HepG2 (cell line): ENCODE data around the gene CPNE1. TPM values are rescaled to one million over a fixed set of nuclear protein-coding genes. Genes with fewer than 3 reads are reported as not detected.
A peak's percentile ranks its signal among the peaks of the same experiment; 100 is the strongest.

ENCODE experiments used
- ATAC-seq: fragments of 200-7000 bp; cut with Tn5 transposase; 3 replicates; pipeline ENCODE4 v1.9.1; 2020; ENCODE audit warnings: mild to moderate bottlenecking, moderate library complexity
- BruUV-seq: library from RNA; stranded (reverse); fragments of 400-500 nt; replicated peaks from 2 replicates; lab custom pipeline; 2021; lab: Mats Ljungman, UMichigan
- CTCF ChIA-PET: fragments of 300-600 bp; formaldehyde crosslinking; extraction: SDS; loops from one replicate; lab custom pipeline; 2021; ENCODE audit warnings: low total read pairs, inconsistent platforms, low intra/inter-chr PET ratio; lab: Yijun Ruan, JAX
- POLR2A ChIA-PET: fragments of 350-600 bp; sonication (Branson Sonifier 250); formaldehyde crosslinking; loops from one replicate; lab custom pipeline; 2020; ENCODE audit warnings: antibody characterized with exemption, inconsistent platforms; lab: Yijun Ruan, JAX
- DNase-seq: peaks from one replicate; pipeline ENCODE4 v3.0.0-alpha.2; 2015; ENCODE audit warnings: low spot score
- FAIRE-seq: peaks from 3 replicates; lab custom pipeline; 2011; peaks lifted over from hg19 to GRCh38; lab: Jason Lieb, UNC
- H2AFZ ChIP-seq: one replicate; pipeline ENCODE4 v1.6.1; 2011; ENCODE audit warnings: low read length, inconsistent platforms
- H3K27ac ChIP-seq: fragments of 300-600 bp; 3 replicates; pipeline ENCODE4 v1.8.0; 2011; ENCODE audit warnings: mixed run types, mild to moderate bottlenecking, mixed read lengths, low read length, inconsistent platforms; ENCODE audit not compliant: insufficient read depth; ENCODE audit errors: extremely low read length
- H3K27me3 ChIP-seq, 2 experiments: fragments of 200-600 bp in 1 of 2; 2 replicates in 1 of 2; 3 replicates in 1 of 2; pipeline versions ENCODE4 v1.6.0 to v1.8.0; 2011; ENCODE audit warnings: low read length in 2 of 2, mild to moderate bottlenecking in 2 of 2, moderate library complexity in 2 of 2, inconsistent platforms in 1 of 2; ENCODE audit not compliant: insufficient read depth in 2 of 2, control insufficient read depth in 1 of 2
- H3K36me3 ChIP-seq, 2 experiments: fragments of 200-600 bp in 1 of 2; replicated peaks in 1 of 2; 2 replicates in 1 of 2; 3 replicates in 1 of 2; pipeline versions ENCODE4 v1.5.1 to v1.8.0; 2011; ENCODE audit warnings: low read length in 2 of 2, inconsistent platforms in 1 of 2; ENCODE audit not compliant: insufficient read depth in 2 of 2, control insufficient read depth in 1 of 2
- H3K4me1 ChIP-seq: 2 replicates; pipeline ENCODE4 v1.5.1; 2012; ENCODE audit warnings: low read length, inconsistent platforms; ENCODE audit not compliant: insufficient read depth
- H3K4me2 ChIP-seq: 2 replicates; pipeline ENCODE4 v1.6.0; 2011; ENCODE audit warnings: low read depth, low read length, inconsistent platforms
- H3K4me3 ChIP-seq, 3 experiments: fragments of 200-600 bp in 1 of 3; sonication (generic), shearing (Covaris generic) in 1 of 3; replicated peaks in 1 of 3; 2 replicates each; pipeline ENCODE4 v1.5.1; 2011 to 2016; ENCODE audit warnings: low read length in 3 of 3, inconsistent platforms in 2 of 3, low read depth in 2 of 3, mild to moderate bottlenecking in 2 of 3, control low read depth in 1 of 3, mixed read lengths in 1 of 3; ENCODE audit not compliant: insufficient read depth in 1 of 3
- H3K79me2 ChIP-seq: one replicate; pipeline ENCODE4 v1.6.1; 2011; ENCODE audit warnings: low read length, inconsistent platforms; ENCODE audit not compliant: insufficient read depth
- H3K9ac ChIP-seq: 2 replicates; pipeline ENCODE4 v1.6.0; 2011; ENCODE audit warnings: mild to moderate bottlenecking, low read depth, low read length, inconsistent platforms; ENCODE audit not compliant: insufficient read depth
- H3K9me3 ChIP-seq: 2 replicates; pipeline ENCODE4 v1.5.1; 2012; ENCODE audit warnings: mild to moderate bottlenecking, low read length
- H4K20me1 ChIP-seq: 2 replicates; pipeline ENCODE4 v1.6.0; 2011; ENCODE audit warnings: inconsistent platforms, mild to moderate bottlenecking, low read length, moderate library complexity; ENCODE audit not compliant: insufficient read depth
- CEBPG ChIP-seq: IDR thresholded peaks from 2 replicates; pipeline ENCODE4 v1.6.1; 2016
- CTCF ChIP-seq: sonication (generic); formaldehyde crosslinking; IDR thresholded peaks from 2 replicates; pipeline ENCODE4 v1.5.0; 2020; ENCODE audit warnings: mild to moderate bottlenecking, missing genetic modification reagents, moderate library complexity
- GRHL1 ChIP-seq: sonication (generic); formaldehyde crosslinking; conservative IDR thresholded peaks from 2 replicates; pipeline ENCODE4 v1.8.0; 2022; ENCODE audit warnings: missing genetic modification reagents
- HOMEZ ChIP-seq: IDR thresholded peaks from 2 replicates; pipeline ENCODE4 v1.6.1; 2016; ENCODE audit warnings: low read depth
- IRF1 ChIP-seq: sonication (generic); formaldehyde crosslinking; IDR thresholded peaks from 2 replicates; pipeline ENCODE4 v1.4.0; 2020; ENCODE audit warnings: low read depth, mild to moderate bottlenecking, missing genetic modification reagents
- MAFK ChIP-seq, 2 experiments: IDR thresholded peaks in 1 of 2; conservative IDR thresholded peaks in 1 of 2; 2 replicates each; pipeline ENCODE4 v1.6.1; 2011; ENCODE audit warnings: improper control_type of control experiment in 2 of 2, low read length in 2 of 2
- PATZ1 ChIP-seq: sonication (generic); formaldehyde crosslinking; IDR thresholded peaks from 2 replicates; pipeline ENCODE4 v1.4.0; 2020; ENCODE audit warnings: missing genetic modification reagents
- RXRA ChIP-seq: sonication (generic); formaldehyde crosslinking; IDR thresholded peaks from 2 replicates; pipeline ENCODE4 v1.5.1; 2020; ENCODE audit warnings: missing genetic modification reagents
- STAT6 ChIP-seq: sonication (generic); formaldehyde crosslinking; IDR thresholded peaks from 2 replicates; pipeline ENCODE4 v1.4.0; 2020; ENCODE audit warnings: missing genetic modification reagents, mild to moderate bottlenecking, borderline replicate concordance
- ZNF598 ChIP-seq: sonication (generic); formaldehyde crosslinking; IDR thresholded peaks from 2 replicates; pipeline ENCODE4 v1.5.1; 2020; ENCODE audit warnings: mild to moderate bottlenecking, missing genetic modification reagents, borderline replicate concordance
- WGBS: methylation state at CpG from one replicate; pipeline ENCODE4 v1.1.6; 2017; ENCODE audit warnings: low lambda C conversion rate; 5-methylcytosine and 5-hydroxymethylcytosine counted together
- in situ Hi-C: cut with HindIII; loops from 2 replicates; pipeline ENCODE4 v1.10.0; 2017; ENCODE audit warnings: low pct_unique_long_range_greater_than_20kb; ENCODE audit not compliant: extremely low pct_ligation_motif_present
- intact Hi-C: fragments of 100-400 bp; cut with micrococcal nuclease; formaldehyde crosslinking; loops from one replicate; pipeline ENCODE4 v1.10.0; 2022; ENCODE audit not compliant: unreplicated experiment
- polyA plus RNA-seq, 8 experiments: library from polyadenylated mRNA; depleted of rRNA in 3 of 8; stranded (reverse) in 7 of 8; unstranded in 1 of 8; fragments of >200 nt; fragmentation: Illumina TruSeq in 4 of 8; extraction: Trizol in 4 of 8; gene quantifications; 2 replicates each; pipeline versions ENCODE4 v1.2.1 to v1.2.3, GENCODE V29; 2011 to 2016; ENCODE audit warnings: low read depth in 4 of 8, missing spikeins in 1 of 8, mixed read lengths in 1 of 8; ENCODE audit not compliant: insufficient read depth in 1 of 8
- total RNA-seq, 5 experiments: library from RNA; depleted of rRNA; stranded (reverse); fragments of >200 nt; fragmentation: Illumina TruSeq; extraction: Trizol; gene quantifications; 2 replicates each; pipeline ENCODE4 v1.2.3, GENCODE V29; 2016; ENCODE audit warnings: low read depth in 1 of 5

The CPNE1 gene
- total and polyA plus RNA-seq, 2 of the 13 experiments (the other 11 are each of a cell fraction or from before 2014, with no cell fraction given) = 408 to 431 TPM

GRCh38 chr20:35699127-35699956 lies 34.6 kb upstream of the CPNE1 start, which contains the start of the genes NFS1 and ROMO1:
Gene NFS1, minus strand, starts transcription at chr20:35699352. Its CDS starts 64 bp downstream, at chr20:35699288.
Gene ROMO1, plus strand, starts transcription at chr20:35699405. Its CDS starts 228 bp downstream, at chr20:35699633.
- Histone ChIP-seq H3K27me3 (no peaks in the 10 kb centered on the region; a peak in 1 of 5 replicates), H3K79me2 (peaks cover 38% of the 10 kb centered on the region)
- BruUV-seq = TSS peak; percentile 80
- TF ChIP-seq MAFK (conservative IDR thresholded peaks at IDR 0.05 in 1 of 2, IDR thresholded peaks at IDR 0.05 in 1 of 2; ENCODE audit: low read length in 2 of 2) (no peak), STAT6 (CRISPR knock-in tag) (peak; percentile 98), CTCF (CRISPR knock-in tag) (peak; percentile 94), IRF1 (CRISPR knock-in tag) (no peak), HOMEZ (CRISPR knock-in tag) (no peak), PATZ1 (CRISPR knock-in tag) (peak; percentile 86), RXRA (CRISPR knock-in tag) (peak; percentile 93), CEBPG (CRISPR knock-in tag) (peak; percentile 14; the same call in 1 of the 2 replicates), GRHL1 (CRISPR knock-in tag) (no peak), ZNF598 (CRISPR knock-in tag) (peak; percentile 99)

More at GRCh38 chr20:35699127-35699956, 34.6 kb upstream of the CPNE1 start, which contains the start of the genes NFS1 and ROMO1:
- Histone ChIP-seq H3K4me3 (peak within 1 kb of the TSS; percentile 90 to 98 (median 96)), H2AFZ (peak within 1 kb of the TSS; percentile 74), H3K9me3 (no peaks in the 10 kb centered on the region), H3K27ac (peak within 1 kb of the TSS; percentile 88), H4K20me1 (peaks cover 21% of the 10 kb centered on the region), H3K4me2 (peak within 1 kb of the TSS; percentile 82), H3K36me3 (peaks cover 7 to 30% of the 10 kb centered on the region in 2 experiments), H3K9ac (peak within 1 kb of the TSS; percentile 97), H3K4me1 (peaks cover 49% of the 10 kb centered on the region)
- FAIRE-seq (no peak), ATAC-seq (peak; percentile 84), DNase-seq (peak; percentile 94)
- in situ Hi-C loops = no loop called here
- CTCF ChIA-PET = interaction anchor here (0.8 kb wide), 1 partner anchor 82 kb away, joined by 3 read pairs; no protein-coding TSS in a partner anchor
- POLR2A ChIA-PET = interaction anchor here (0.8 to 23.6 kb wide), 19 partner anchors 13 to 245 kb away, joined by 3 to 319 read pairs (median 6); partner anchors contain the start of genes CPNE1, ERGIC3, PHF20 and RBM12
- intact Hi-C loops = loop anchor here (2.0 to 10.0 kb wide), 4 partner anchors 35 to 235 kb away; partner anchors contain the start of genes CPNE1, RBM12 and RBM39
- 1% methylated on average over 64 of the region's 81 CpGs for WGBS
